GM12865 (cell line): Measurements from ENCODE around the gene OGDH.
"Not testable (repeated sequence)": the region's sequence is repeated elsewhere in the genome, so short reads cannot be mapped to it uniquely, and the experiment has no call there.

Experiments
- DNase-seq: peaks from one replicate; pipeline ENCODE4 v3.0.0; 2010; ENCODE audit warnings: low read depth
- H3K4me3 ChIP-seq: 2 replicates; pipeline ENCODE4 v1.5.1; 2011; ENCODE audit warnings: mild to moderate bottlenecking, low read depth, low read length, control low read depth
- CTCF ChIP-seq: IDR thresholded peaks from 2 replicates; pipeline ENCODE4 v1.5.1; 2011; ENCODE audit warnings: low read length, control low read depth, low read depth, inconsistent platforms; ENCODE audit not compliant: insufficient read depth; ENCODE audit errors: missing control alignments

OGDH gene

GRCh38 chr7:44595934-44596635, 10.3 kb upstream of the OGDH start:
- DNase-seq: no peak
- no peak for TF ChIP-seq CTCF
- H3K4me3 ChIP-seq: no peak overlapping the region

GRCh38 chr7:44597181-44597580, 9.2 kb upstream of the OGDH start:
- not testable (repeated sequence) for DNase-seq, H3K4me3 ChIP-seq

DNA sequence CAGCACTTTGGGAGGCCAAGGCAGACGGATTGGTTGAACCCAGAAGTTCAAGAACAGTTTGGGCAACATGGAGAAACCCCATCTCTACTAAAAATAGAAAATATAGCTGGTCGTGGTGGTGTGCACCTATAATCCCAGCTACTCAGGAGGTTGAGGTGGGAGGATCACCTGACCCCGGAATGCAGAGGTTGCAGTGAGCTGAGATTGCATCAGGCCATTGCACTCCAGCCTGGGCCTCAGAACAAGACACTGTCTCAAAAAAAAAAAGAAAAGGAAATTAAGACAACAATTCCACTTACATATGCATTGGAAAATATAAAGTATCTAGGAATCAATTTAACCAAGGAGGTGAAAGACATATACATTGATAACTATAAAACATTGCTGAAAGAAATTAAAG, 7.2 kb upstream of the OGDH start:
- DNase-seq: no peak

GRCh38 chr7:44602576-44602910, 3.9 kb upstream of the OGDH start:
- no peak for TF ChIP-seq CTCF
- no peak overlapping the region for H3K4me3 ChIP-seq
- DNase-seq: no peak

More for the DNA sequence above, 7.2 kb upstream of the OGDH start:
- TF ChIP-seq CTCF: no peak
- H3K4me3 ChIP-seq: no peak overlapping the region

- DNase-seq: no peak
- H3K4me3 ChIP-seq: no peak overlapping the region
- no peak for TF ChIP-seq CTCF
Measured at GRCh38 chr7:44603193-44603592, 3.2 kb upstream of the OGDH start.

GRCh38 chr7:44604941-44605340, 1.5 kb upstream of the OGDH start:
- DNase-seq: no peak
- TF ChIP-seq CTCF: no peak
- H3K4me3 ChIP-seq: no peak overlapping the region

DNA sequence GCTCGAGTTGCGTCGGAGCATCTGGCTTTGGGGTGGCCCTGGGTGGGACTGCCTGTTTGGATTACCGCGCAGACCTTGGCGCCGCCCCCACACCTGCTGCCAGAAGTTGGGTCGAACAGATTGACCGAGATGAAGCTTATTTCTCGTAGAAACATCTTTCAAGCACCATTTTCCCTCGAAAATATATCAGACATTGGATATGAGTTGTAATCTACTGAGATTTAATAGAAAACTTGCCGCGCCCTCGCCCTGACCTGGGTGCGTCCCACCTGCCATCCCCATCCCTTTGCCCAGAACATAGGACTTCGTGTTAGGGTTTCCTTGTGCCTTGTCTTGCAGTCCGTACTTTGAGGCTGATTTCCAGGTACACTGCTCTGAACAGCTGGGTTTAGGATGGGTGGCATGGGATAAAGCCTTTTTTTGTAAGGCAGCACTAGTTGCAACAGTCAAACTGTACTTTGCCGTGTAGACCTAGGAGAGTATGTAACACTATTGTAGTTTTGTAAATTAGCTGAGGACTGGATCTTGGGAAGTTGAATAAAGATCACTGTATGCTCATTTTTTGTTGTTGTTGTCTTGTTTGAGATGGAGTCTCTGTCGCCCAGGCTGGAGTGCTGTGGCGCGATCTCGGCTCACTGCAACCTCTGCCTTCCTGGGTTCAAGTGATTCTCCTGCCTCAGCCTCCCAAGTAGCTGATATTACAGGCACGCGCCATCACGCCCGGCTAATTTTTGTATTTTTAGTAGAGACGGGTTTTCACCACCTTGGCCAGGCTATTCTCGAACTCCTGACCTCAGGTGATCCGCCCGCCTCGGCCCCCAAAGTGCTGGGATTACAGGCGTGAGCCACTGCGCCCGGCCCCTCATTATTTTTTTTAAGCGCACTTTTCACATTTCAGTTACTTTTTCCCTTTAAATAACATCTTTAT, 978 bp downstream of the OGDH start:
- H3K4me3 ChIP-seq: peak overlapping the region; percentile 87
- no peak for TF ChIP-seq CTCF
- DNase-seq: no peak
